ENCODE data around the gene TPRN.

- TF ChIP-seq CTCF (IDR thresholded peaks at IDR 0.05) (no peak), POLR2AphosphoS5 (IDR thresholded peaks at IDR 0.05; ENCODE audit: low read depth, low read length) (no peak), USF2 (IDR thresholded peaks at IDR 0.05; ENCODE audit: borderline replicate concordance, low read depth, low read length) (no peak), EZH2phosphoT487 (IDR thresholded peaks at IDR 0.05; ENCODE audit: borderline replicate concordance, low read depth) (no peak)
Observed at GRCh38 chr9:137160054-137160425, 40.5 kb downstream of the TPRN start.
